ENCODE results near the gene INPP4A. TPM values are rescaled to one million over a fixed set of nuclear protein-coding genes. Genes with fewer than 3 reads are reported as not detected.

INPP4A gene
- total RNA-seq, result 9.4 and 14.3 TPM in 2 replicates

GRCh38 chr2:98444436-98445176, at the start of gene INPP4A:
TSS of gene INPP4A (plus strand) at chr2:98444858. CDS start at chr2:98520049, 75,191 bp downstream.

DNA sequence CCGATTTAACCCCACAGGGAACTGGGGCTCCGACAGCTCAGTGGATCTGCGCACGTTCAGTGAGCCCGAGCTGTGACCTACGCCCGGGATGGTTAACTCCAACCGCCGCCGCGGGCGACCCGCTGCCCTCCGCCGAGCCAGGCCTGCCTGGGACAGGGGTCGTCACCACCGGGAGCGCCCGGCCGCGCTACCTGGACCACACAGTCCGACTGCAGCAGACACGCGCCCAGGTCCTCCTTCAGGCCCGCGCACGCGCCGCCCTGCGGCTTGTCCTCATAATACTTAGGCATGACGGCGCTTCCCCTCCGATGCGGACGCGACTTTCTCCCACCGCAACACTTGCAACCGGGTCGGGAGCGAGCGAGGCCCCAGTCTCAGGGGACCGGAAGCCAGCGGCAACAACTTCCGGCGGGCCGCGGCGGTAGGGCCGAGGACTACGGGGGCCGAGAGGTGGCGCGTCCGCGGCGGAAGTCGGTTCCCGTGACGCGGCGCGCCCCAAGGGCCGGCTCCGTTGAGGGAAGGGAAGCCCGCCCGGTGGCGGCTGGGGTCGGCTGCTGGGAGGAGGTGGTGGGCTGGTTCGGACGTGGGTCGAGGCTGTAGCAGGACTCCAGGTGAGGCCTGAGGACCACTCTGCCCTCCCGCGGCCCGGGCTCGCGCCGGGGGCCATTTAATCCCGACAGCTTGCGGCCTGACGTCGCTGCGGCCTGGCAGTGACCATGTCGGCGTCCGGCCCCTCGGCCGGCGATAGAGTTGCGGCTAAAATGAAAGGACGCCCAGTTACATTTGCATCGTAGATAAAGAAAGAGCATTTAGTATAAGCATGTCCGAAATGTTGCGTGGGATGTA, 163.7 kb downstream of the INPP4A start, which contains the start of the genes COA5 and UNC50:
COA5 (minus strand) TSS at position 397 of the 846 bp plus-strand sequence; CDS start at position 290, 107 bp downstream.
UNC50 (plus strand) TSS at position 474 of the 846 bp plus-strand sequence. CDS start 1,171 bp downstream, outside the sequence.

Other genes with a start within 250 kb of the INPP4A start
- gene CNGA3, start 98.4 kb upstream of the INPP4A start, total RNA-seq, result not detected in 2 replicates
- 12.8 and 13.9 TPM in 2 replicates for gene COA5, start 163.7 kb downstream of the INPP4A start, total RNA-seq
- 37.5 and 52.0 TPM in 2 replicates for gene UNC50, start 163.7 kb downstream of the INPP4A start, total RNA-seq